ENCODE results near the gene PIGQ. TPM values are rescaled to one million over a fixed set of nuclear protein-coding genes. Genes with fewer than 3 reads are reported as not detected.
A peak's percentile ranks its signal among the peaks of the same experiment; 100 is the strongest.

The PIGQ gene
- total and polyA plus RNA-seq, 12 donors = 13.7 to 43.7 (median 20.2) TPM

DNA sequence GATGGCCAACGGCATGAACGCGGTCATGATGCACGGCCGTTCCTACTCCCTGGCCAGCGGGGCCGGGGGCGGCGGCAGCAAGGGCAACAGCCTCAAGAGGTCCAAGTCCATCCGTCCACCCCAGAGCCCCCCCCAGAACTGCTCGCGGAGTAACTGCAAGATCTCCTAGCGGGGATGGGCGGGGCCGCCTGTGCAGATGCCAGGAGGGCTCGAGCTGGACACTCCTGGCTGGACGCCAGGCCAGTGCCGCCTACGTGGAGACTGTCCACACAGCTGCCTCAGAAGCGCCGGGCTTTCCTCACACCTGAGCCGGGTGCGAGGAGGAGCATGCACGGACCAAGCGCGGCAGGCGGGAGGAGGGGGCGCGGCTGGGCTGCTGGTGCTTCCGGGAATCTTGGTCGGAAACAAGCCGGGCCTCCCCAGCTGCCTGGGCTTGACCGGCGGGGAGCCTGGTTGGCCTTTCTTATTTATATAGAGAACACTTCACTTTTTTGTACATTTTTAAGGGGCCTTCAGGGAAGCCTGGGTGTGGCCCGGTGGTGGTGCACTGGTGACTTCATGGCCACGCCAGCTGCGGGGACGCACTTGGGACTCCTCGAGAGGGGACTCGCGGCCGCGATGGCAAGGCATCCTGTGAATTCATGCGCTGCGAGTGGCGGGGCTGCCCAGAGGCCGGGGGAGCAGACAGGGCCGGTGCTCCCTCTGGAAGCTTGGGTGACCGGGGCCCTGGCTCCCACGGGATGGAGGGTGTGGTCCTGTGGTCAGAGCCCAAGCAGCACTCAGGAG, 57.9 kb downstream of the PIGQ start:
- 81 to 86% methylated on average over 50 of the region's 50 CpGs for WGBS, 2 donors
- DNase-seq = no peak
- no peak overlapping the region for H3K27ac ChIP-seq

GRCh38 chr16:628321-629061, 58.7 kb downstream of the PIGQ start:
- intact Hi-C loops (cut with DNase I) = no loop called here
- Histone ChIP-seq H3K4me1 (peaks cover 14 to 28% (median 21%) of the 10 kb centered on the region in 9 donors), H3K27ac (no peak overlapping the region), H3K9me3 (no peaks in the 10 kb centered on the region), H3K27me3 (no peaks in the 10 kb centered on the region), H3K36me3 (peaks cover 0 to 50% (median 9%) of the 10 kb centered on the region in 9 donors), H3K4me3 (no peak overlapping the region)
- 92 to 94% methylated on average over 33 of the region's 33 CpGs for WGBS, 2 donors
- no peak for TF ChIP-seq CTCF (IDR thresholded peaks at IDR 0.05)
- ATAC-seq (no peak), DNase-seq (no peak)

More for the DNA sequence above, 57.9 kb downstream of the PIGQ start:
- intact Hi-C loops (cut with DNase I) = no loop called here
- Histone ChIP-seq H3K4me1 (peaks cover 14 to 28% (median 21%) of the 10 kb centered on the region in 9 donors), H3K9me3 (no peaks in the 10 kb centered on the region), H3K36me3 (peaks cover 0 to 42% (median 9%) of the 10 kb centered on the region in 9 donors), H3K27me3 (no peaks in the 10 kb centered on the region), H3K4me3 (no peak overlapping the region)
- TF ChIP-seq CTCF (IDR thresholded peaks at IDR 0.05) = no peak
- ATAC-seq = no peak

GRCh38 chr16:629185-629832, 59.5 kb downstream of the PIGQ start:
- Histone ChIP-seq H3K27me3 (no peaks in the 10 kb centered on the region), H3K4me1 (peaks cover 14 to 28% (median 21%) of the 10 kb centered on the region in 9 donors), H3K4me3 (no peak overlapping the region), H3K9me3 (no peaks in the 10 kb centered on the region), H3K36me3 (peaks cover 0 to 58% (median 9%) of the 10 kb centered on the region in 9 donors), H3K27ac (peak overlapping the region in 4 of 10 donors; percentile 4 to 49 (median 26))
- DNase-seq (no peak), ATAC-seq (peak in 7 of 8 donors; percentile 1 to 27 (median 9))
- 63 to 76% methylated on average over 29 of the region's 29 CpGs for WGBS, 2 donors
- intact Hi-C loops (cut with DNase I) = no loop called here
- no peak for TF ChIP-seq CTCF (IDR thresholded peaks at IDR 0.05)

- Histone ChIP-seq H3K4me3 (no peak overlapping the region), H3K27ac (peak overlapping the region in 5 of 10 donors; percentile 1 to 49 (median 21)), H3K27me3 (no peaks in the 10 kb centered on the region), H3K9me3 (no peaks in the 10 kb centered on the region), H3K36me3 (peaks cover 0 to 62% (median 9%) of the 10 kb centered on the region in 9 donors), H3K4me1 (peaks cover 14 to 30% (median 24%) of the 10 kb centered on the region in 9 donors)
- DNase-seq (no peak), ATAC-seq (peak; percentile 1 to 26 (median 10))
- no peak for TF ChIP-seq CTCF (IDR thresholded peaks at IDR 0.05)
- 33 to 51% methylated on average over 11 of the region's 11 CpGs for WGBS, 2 donors
- intact Hi-C loops (cut with DNase I) = loop anchor here in 1 of 10 donors (5.0 kb wide), 1 partner anchor 38 kb away; the partner anchor contains the start of gene RAB40C
Measured at GRCh38 chr16:629833-630248, 60.1 kb downstream of the PIGQ start.
